ENCODE measurements around the gene CLBA1.

CLBA1 gene

GRCh38 chr14:104975481-104976197 is 9.9 kb upstream of the CLBA1 start:
- DNase-seq (ENCODE audit: extremely low read depth, low read depth): no peak
- TF ChIP-seq, protein P1, sequence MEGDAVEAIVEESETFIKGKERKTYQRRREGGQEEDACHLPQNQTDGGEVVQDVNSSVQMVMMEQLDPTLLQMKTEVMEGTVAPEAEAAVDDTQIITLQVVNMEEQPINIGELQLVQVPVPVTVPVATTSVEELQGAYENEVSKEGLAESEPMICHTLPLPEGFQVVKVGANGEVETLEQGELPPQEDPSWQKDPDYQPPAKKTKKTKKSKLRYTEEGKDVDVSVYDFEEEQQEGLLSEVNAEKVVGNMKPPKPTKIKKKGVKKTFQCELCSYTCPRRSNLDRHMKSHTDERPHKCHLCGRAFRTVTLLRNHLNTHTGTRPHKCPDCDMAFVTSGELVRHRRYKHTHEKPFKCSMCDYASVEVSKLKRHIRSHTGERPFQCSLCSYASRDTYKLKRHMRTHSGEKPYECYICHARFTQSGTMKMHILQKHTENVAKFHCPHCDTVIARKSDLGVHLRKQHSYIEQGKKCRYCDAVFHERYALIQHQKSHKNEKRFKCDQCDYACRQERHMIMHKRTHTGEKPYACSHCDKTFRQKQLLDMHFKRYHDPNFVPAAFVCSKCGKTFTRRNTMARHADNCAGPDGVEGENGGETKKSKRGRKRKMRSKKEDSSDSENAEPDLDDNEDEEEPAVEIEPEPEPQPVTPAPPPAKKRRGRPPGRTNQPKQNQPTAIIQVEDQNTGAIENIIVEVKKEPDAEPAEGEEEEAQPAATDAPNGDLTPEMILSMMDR (IDR thresholded peaks at IDR 0.05; ENCODE audit: low read depth, low read length): no peak; the same call in 1 of the 2 replicates

- TF ChIP-seq, protein P1 (IDR thresholded peaks at IDR 0.05; ENCODE audit: low read depth, low read length): peak; percentile 94
- peak; percentile 40 for DNase-seq (ENCODE audit: extremely low read depth, low read depth)
Measured at GRCh38 chr14:104976198-104977007, 9.2 kb upstream of the CLBA1 start.

- no peak for DNase-seq (ENCODE audit: extremely low read depth, low read depth)
- TF ChIP-seq, protein P1 (IDR thresholded peaks at IDR 0.05; ENCODE audit: low read depth, low read length): no peak
Measured at GRCh38 chr14:104977008-104977680, 8.4 kb upstream of the CLBA1 start.

DNA sequence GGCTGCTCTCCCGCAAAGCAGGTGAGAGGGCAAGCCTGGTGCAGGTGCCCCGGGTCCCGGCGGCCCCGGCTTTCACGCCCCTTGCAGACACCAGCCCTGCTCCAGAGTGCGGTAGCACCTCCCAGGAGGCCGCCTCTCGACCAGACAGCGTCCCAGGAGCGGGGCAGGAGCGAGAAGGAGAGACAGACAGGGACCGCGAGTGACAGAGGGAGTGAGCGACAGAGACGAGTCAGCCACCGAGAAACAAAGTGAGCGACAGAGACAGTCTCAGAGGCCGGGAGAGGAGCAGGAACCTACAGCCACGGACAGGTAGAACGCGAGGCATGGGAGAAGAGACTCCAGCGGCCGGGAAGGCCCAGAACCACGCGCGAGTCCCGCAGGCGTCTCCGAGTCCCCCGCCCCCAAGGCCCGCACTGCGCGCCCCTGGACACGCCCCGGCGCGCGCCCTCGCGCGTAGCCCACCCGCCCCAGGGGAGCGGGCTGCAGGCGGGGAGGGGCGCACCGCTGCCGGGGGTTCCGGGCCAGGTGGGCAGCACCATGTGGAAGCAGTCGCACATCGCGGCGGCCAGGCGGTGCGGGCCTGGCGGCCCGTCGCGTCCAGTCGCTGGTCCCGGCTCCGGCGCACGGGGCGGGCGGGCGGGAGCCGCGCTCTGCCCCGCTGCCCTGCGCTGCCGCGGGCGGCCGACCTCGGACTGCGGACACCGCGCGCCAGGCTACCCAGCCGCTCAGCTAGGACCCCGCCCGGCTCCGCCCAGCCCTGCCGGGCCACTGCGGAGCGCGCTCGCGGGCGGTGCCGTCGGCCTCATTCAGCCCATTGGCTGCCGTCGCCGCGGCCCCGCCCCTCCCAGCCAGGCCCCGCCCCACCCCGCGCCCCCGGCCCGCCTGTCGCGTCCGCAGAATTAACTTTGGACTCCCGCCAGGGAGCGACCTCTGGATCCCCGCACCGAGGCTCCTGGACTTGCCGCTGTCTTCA is 7.6 kb upstream of the CLBA1 start, which contains the start of gene AHNAK2:
Gene AHNAK2 (minus strand): TSS at position 694 of the 973 bp plus-strand sequence. CDS start 137 bp downstream, at position 557.
- no peak for DNase-seq (ENCODE audit: extremely low read depth, low read depth)
- TF ChIP-seq, protein P1 (IDR thresholded peaks at IDR 0.05; ENCODE audit: low read depth, low read length): no peak

DNA sequence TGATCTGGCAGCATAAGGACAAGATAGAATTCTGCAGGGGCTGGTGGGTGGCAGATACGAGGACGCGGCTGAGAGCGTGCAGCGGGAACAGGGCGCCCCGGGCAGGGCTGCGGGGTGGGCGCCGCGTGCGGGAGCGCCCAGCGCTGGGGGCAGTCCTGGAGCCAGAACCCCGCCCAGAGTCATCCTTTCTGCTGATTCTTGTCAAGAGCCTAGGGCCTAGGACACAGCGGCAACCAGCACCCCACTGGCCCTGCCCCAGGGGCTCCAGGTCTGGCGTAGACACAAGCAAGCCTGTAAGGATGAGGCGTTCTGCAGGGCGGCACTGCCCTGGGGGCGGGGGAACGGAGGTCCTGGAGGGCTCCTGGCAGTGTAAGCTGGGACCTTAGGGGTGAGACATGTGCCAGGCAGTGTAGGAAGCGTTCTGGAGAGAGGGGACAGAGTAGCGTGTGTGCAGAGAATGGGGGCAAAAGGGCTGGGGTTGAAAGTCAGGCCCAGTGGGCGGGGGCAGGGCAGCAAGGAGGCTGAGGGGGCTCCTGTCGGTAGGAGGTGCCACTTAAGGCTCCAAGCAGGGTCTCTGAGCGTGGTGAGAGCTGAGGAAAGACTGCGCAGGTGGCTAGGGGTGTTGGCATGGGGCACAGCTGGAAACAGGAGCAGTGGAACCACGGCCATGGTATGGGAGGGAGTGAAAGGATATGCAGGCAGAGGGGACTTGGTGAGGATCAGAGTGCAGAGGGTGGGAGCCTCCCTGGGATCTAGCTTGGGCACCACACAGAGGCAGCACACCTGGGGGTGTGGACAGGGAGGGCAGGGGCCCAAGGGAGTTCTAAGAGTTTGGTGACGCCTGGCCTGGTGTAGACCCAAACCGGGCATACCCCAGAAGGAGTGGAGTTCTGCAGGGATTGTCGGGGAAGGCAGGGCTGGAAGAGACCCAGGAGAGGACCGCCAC is 6.6 kb upstream of the CLBA1 start:
- DNase-seq (ENCODE audit: extremely low read depth, low read depth): no peak
- TF ChIP-seq, protein P1 (IDR thresholded peaks at IDR 0.05; ENCODE audit: low read depth, low read length): no peak

Data from AG09319 (cell line).